HepG2 (cell line): ENCODE measurements around the gene VAT1L. TPM values are rescaled to one million over a fixed set of nuclear protein-coding genes. Genes with fewer than 3 reads are reported as not detected.

ENCODE experiments used
- ATAC-seq: fragments of 200-7000 bp; cut with Tn5 transposase; 3 replicates; pipeline ENCODE4 v1.9.1; 2020; ENCODE audit warnings: mild to moderate bottlenecking, moderate library complexity
- BruUV-seq: library from RNA; stranded (reverse); fragments of 400-500 nt; replicated peaks from 2 replicates; lab custom pipeline; 2021; lab: Mats Ljungman, UMichigan
- CTCF ChIA-PET: fragments of 300-600 bp; formaldehyde crosslinking; extraction: SDS; loops from one replicate; lab custom pipeline; 2021; ENCODE audit warnings: low total read pairs, inconsistent platforms, low intra/inter-chr PET ratio; lab: Yijun Ruan, JAX
- POLR2A ChIA-PET: fragments of 350-600 bp; sonication (Branson Sonifier 250); formaldehyde crosslinking; loops from one replicate; lab custom pipeline; 2020; ENCODE audit warnings: antibody characterized with exemption, inconsistent platforms; lab: Yijun Ruan, JAX
- DNase-seq: peaks from one replicate; pipeline ENCODE4 v3.0.0-alpha.2; 2015; ENCODE audit warnings: low spot score
- FAIRE-seq: peaks from 3 replicates; lab custom pipeline; 2011; peaks lifted over from hg19 to GRCh38; lab: Jason Lieb, UNC
- H2AFZ ChIP-seq: one replicate; pipeline ENCODE4 v1.6.1; 2011; ENCODE audit warnings: low read length, inconsistent platforms
- H3K27ac ChIP-seq: fragments of 300-600 bp; 3 replicates; pipeline ENCODE4 v1.8.0; 2011; ENCODE audit warnings: mixed run types, mild to moderate bottlenecking, mixed read lengths, low read length, inconsistent platforms; ENCODE audit not compliant: insufficient read depth; ENCODE audit errors: extremely low read length
- H3K27me3 ChIP-seq, 2 experiments: fragments of 200-600 bp in 1 of 2; 2 replicates in 1 of 2; 3 replicates in 1 of 2; pipeline versions ENCODE4 v1.6.0 to v1.8.0; 2011; ENCODE audit warnings: low read length in 2 of 2, mild to moderate bottlenecking in 2 of 2, moderate library complexity in 2 of 2, inconsistent platforms in 1 of 2; ENCODE audit not compliant: insufficient read depth in 2 of 2, control insufficient read depth in 1 of 2
- H3K36me3 ChIP-seq, 2 experiments: fragments of 200-600 bp in 1 of 2; replicated peaks in 1 of 2; 2 replicates in 1 of 2; 3 replicates in 1 of 2; pipeline versions ENCODE4 v1.5.1 to v1.8.0; 2011; ENCODE audit warnings: low read length in 2 of 2, inconsistent platforms in 1 of 2; ENCODE audit not compliant: insufficient read depth in 2 of 2, control insufficient read depth in 1 of 2
- H3K4me1 ChIP-seq: 2 replicates; pipeline ENCODE4 v1.5.1; 2012; ENCODE audit warnings: low read length, inconsistent platforms; ENCODE audit not compliant: insufficient read depth
- H3K4me2 ChIP-seq: 2 replicates; pipeline ENCODE4 v1.6.0; 2011; ENCODE audit warnings: low read depth, low read length, inconsistent platforms
- H3K4me3 ChIP-seq, 3 experiments: fragments of 200-600 bp in 1 of 3; sonication (generic), shearing (Covaris generic) in 1 of 3; replicated peaks in 1 of 3; 2 replicates each; pipeline ENCODE4 v1.5.1; 2011 to 2016; ENCODE audit warnings: low read length in 3 of 3, inconsistent platforms in 2 of 3, low read depth in 2 of 3, mild to moderate bottlenecking in 2 of 3, control low read depth in 1 of 3, mixed read lengths in 1 of 3; ENCODE audit not compliant: insufficient read depth in 1 of 3
- H3K79me2 ChIP-seq: one replicate; pipeline ENCODE4 v1.6.1; 2011; ENCODE audit warnings: low read length, inconsistent platforms; ENCODE audit not compliant: insufficient read depth
- H3K9ac ChIP-seq: 2 replicates; pipeline ENCODE4 v1.6.0; 2011; ENCODE audit warnings: mild to moderate bottlenecking, low read depth, low read length, inconsistent platforms; ENCODE audit not compliant: insufficient read depth
- H3K9me3 ChIP-seq: 2 replicates; pipeline ENCODE4 v1.5.1; 2012; ENCODE audit warnings: mild to moderate bottlenecking, low read length
- H4K20me1 ChIP-seq: 2 replicates; pipeline ENCODE4 v1.6.0; 2011; ENCODE audit warnings: inconsistent platforms, mild to moderate bottlenecking, low read length, moderate library complexity; ENCODE audit not compliant: insufficient read depth
- CHD2 ChIP-seq: IDR thresholded peaks from 2 replicates; pipeline ENCODE4 v1.6.1; 2011; ENCODE audit warnings: low read depth, low read length, improper control_type of control experiment
- EED ChIP-seq: sonication (generic); formaldehyde crosslinking; IDR thresholded peaks from 2 replicates; pipeline ENCODE4 v1.5.0; 2020; ENCODE audit warnings: mild to moderate bottlenecking, missing genetic modification reagents
- RBM22 ChIP-seq: fragments of 200-400 bp; formaldehyde crosslinking; optimal IDR thresholded peaks from 2 replicates; pipeline ENCODE3; 2017; ENCODE audit warnings: mild to moderate bottlenecking, low read length, moderate library complexity
- RFXAP ChIP-seq: sonication (generic); formaldehyde crosslinking; IDR thresholded peaks from 2 replicates; pipeline ENCODE4 v1.4.0; 2020; ENCODE audit warnings: missing genetic modification reagents, borderline replicate concordance
- SMYD3 ChIP-seq: sonication (generic); formaldehyde crosslinking; IDR thresholded peaks from 2 replicates; pipeline ENCODE4 v1.8.1; 2023; ENCODE audit warnings: mild to moderate bottlenecking, missing genetic modification reagents
- ZNF30 ChIP-seq: sonication (generic); formaldehyde crosslinking; IDR thresholded peaks from 2 replicates; pipeline ENCODE4 v1.5.0; 2020; ENCODE audit warnings: mild to moderate bottlenecking, missing genetic modification reagents
- ZNF44 ChIP-seq: sonication (generic); formaldehyde crosslinking; IDR thresholded peaks from 2 replicates; pipeline ENCODE4 v1.5.1; 2020; ENCODE audit warnings: mild to moderate bottlenecking, missing genetic modification reagents
- ZNF446 ChIP-seq: sonication (generic); formaldehyde crosslinking; IDR thresholded peaks from 2 replicates; pipeline ENCODE4 v1.5.0; 2020; ENCODE audit warnings: mild to moderate bottlenecking, missing genetic modification reagents
- in situ Hi-C: cut with HindIII; loops from 2 replicates; pipeline ENCODE4 v1.10.0; 2017; ENCODE audit warnings: low pct_unique_long_range_greater_than_20kb; ENCODE audit not compliant: extremely low pct_ligation_motif_present
- intact Hi-C: fragments of 100-400 bp; cut with micrococcal nuclease; formaldehyde crosslinking; loops from one replicate; pipeline ENCODE4 v1.10.0; 2022; ENCODE audit not compliant: unreplicated experiment
- polyA plus RNA-seq, 8 experiments: library from polyadenylated mRNA; depleted of rRNA in 3 of 8; stranded (reverse) in 7 of 8; unstranded in 1 of 8; fragments of >200 nt; fragmentation: Illumina TruSeq in 4 of 8; extraction: Trizol in 4 of 8; gene quantifications; 2 replicates each; pipeline versions ENCODE4 v1.2.1 to v1.2.3, GENCODE V29; 2011 to 2016; ENCODE audit warnings: low read depth in 4 of 8, missing spikeins in 1 of 8, mixed read lengths in 1 of 8; ENCODE audit not compliant: insufficient read depth in 1 of 8
- total RNA-seq, 5 experiments: library from RNA; depleted of rRNA; stranded (reverse); fragments of >200 nt; fragmentation: Illumina TruSeq; extraction: Trizol; gene quantifications; 2 replicates each; pipeline ENCODE4 v1.2.3, GENCODE V29; 2016; ENCODE audit warnings: low read depth in 1 of 5
- TF ChIP-seq, protein P1 (sequence below): IDR thresholded peaks from 2 replicates; pipeline ENCODE4 v1.6.1; 2016; ENCODE audit warnings: low read depth
- TF ChIP-seq, protein P2 (sequence below): sonication (generic); formaldehyde crosslinking; conservative IDR thresholded peaks from 2 replicates; pipeline ENCODE4 v1.5.0; 2020; ENCODE audit warnings: missing genetic modification reagents
- TF ChIP-seq, protein P3 (sequence below): sonication (generic); formaldehyde crosslinking; IDR thresholded peaks from 2 replicates; pipeline ENCODE4 v1.5.1; 2020; ENCODE audit warnings: mild to moderate bottlenecking, missing genetic modification reagents, moderate library complexity

Gene VAT1L
- total and polyA plus RNA-seq, 2 of the 13 experiments (the other 11 are each of a cell fraction or from before 2014, with no cell fraction given), result not detected

DNA sequence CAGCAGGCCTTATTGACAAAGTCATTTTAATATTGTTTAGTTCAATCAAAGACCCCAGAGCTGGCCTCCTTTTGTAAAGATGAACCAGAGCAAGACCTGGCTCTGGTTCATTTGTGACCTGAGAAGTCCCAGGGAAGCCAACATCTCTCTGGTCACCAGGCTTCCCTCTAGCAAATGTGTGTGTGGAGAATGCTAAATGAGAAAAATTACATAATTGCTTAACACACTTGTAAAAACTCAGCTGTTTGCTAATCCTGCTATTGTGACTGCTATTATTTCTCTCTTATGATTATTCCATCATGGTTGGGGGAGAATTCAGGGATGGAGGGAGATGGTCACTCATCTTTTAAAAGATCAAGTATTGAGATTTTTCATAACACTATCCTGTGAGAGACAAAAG lies 139.7 kb downstream of the VAT1L start:
- Histone ChIP-seq H4K20me1 (no peaks in the 10 kb centered on the region), H3K4me2 (no peak overlapping the region), H3K79me2 (no peaks in the 10 kb centered on the region), H3K27me3 (peaks cover 0 to 8% of the 10 kb centered on the region in 2 experiments; a peak in 1 of 5 replicates), H3K9me3 (no peaks in the 10 kb centered on the region), H2AFZ (no peak overlapping the region), H3K4me1 (no peaks in the 10 kb centered on the region), H3K9ac (no peak overlapping the region), H3K27ac (no peak overlapping the region), H3K4me3 (no peak overlapping the region), H3K36me3 (no peaks in the 10 kb centered on the region)
- no TSS peak for BruUV-seq
- in situ Hi-C loops (no loop called here), intact Hi-C loops (no loop called here)
- FAIRE-seq, result no peak
- ChIA-PET POLR2A (no interaction called here), CTCF (no interaction called here)
- DNase-seq, result no peak
- no peak for TF ChIP-seq ZNF30 (CRISPR knock-in tag)
- TF ChIP-seq, protein P1, sequence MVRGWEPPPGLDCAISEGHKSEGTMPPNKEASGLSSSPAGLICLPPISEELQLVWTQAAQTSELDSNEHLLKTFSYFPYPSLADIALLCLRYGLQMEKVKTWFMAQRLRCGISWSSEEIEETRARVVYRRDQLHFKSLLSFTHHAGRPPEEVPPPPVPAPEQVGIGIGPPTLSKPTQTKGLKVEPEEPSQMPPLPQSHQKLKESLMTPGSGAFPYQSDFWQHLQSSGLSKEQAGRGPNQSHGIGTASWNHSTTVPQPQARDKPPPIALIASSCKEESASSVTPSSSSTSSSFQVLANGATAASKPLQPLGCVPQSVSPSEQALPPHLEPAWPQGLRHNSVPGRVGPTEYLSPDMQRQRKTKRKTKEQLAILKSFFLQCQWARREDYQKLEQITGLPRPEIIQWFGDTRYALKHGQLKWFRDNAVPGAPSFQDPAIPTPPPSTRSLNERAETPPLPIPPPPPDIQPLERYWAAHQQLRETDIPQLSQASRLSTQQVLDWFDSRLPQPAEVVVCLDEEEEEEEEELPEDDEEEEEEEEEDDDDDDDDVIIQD (CRISPR knock-in tag), result no peak
- TF ChIP-seq, protein P2, sequence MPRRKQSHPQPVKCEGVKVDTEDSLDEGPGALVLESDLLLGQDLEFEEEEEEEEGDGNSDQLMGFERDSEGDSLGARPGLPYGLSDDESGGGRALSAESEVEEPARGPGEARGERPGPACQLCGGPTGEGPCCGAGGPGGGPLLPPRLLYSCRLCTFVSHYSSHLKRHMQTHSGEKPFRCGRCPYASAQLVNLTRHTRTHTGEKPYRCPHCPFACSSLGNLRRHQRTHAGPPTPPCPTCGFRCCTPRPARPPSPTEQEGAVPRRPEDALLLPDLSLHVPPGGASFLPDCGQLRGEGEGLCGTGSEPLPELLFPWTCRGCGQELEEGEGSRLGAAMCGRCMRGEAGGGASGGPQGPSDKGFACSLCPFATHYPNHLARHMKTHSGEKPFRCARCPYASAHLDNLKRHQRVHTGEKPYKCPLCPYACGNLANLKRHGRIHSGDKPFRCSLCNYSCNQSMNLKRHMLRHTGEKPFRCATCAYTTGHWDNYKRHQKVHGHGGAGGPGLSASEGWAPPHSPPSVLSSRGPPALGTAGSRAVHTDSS (CRISPR knock-in tag), result no peak
- TF ChIP-seq RBM22, result no peak
- TF ChIP-seq, protein P3, sequence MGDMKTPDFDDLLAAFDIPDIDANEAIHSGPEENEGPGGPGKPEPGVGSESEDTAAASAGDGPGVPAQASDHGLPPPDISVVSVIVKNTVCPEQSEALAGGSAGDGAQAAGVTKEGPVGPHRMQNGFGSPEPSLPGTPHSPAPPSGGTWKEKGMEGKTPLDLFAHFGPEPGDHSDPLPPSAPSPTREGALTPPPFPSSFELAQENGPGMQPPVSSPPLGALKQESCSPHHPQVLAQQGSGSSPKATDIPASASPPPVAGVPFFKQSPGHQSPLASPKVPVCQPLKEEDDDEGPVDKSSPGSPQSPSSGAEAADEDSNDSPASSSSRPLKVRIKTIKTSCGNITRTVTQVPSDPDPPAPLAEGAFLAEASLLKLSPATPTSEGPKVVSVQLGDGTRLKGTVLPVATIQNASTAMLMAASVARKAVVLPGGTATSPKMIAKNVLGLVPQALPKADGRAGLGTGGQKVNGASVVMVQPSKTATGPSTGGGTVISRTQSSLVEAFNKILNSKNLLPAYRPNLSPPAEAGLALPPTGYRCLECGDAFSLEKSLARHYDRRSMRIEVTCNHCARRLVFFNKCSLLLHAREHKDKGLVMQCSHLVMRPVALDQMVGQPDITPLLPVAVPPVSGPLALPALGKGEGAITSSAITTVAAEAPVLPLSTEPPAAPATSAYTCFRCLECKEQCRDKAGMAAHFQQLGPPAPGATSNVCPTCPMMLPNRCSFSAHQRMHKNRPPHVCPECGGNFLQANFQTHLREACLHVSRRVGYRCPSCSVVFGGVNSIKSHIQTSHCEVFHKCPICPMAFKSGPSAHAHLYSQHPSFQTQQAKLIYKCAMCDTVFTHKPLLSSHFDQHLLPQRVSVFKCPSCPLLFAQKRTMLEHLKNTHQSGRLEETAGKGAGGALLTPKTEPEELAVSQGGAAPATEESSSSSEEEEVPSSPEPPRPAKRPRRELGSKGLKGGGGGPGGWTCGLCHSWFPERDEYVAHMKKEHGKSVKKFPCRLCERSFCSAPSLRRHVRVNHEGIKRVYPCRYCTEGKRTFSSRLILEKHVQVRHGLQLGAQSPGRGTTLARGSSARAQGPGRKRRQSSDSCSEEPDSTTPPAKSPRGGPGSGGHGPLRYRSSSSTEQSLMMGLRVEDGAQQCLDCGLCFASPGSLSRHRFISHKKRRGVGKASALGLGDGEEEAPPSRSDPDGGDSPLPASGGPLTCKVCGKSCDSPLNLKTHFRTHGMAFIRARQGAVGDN (CRISPR knock-in tag), result no peak
- TF ChIP-seq CHD2, result no peak
- no peak for TF ChIP-seq EED (CRISPR knock-in tag)
- TF ChIP-seq RFXAP, result no peak
- no peak for TF ChIP-seq ZNF44 (CRISPR knock-in tag)
- TF ChIP-seq ZNF446 (CRISPR knock-in tag), result no peak
- TF ChIP-seq SMYD3 (CRISPR knock-in tag), result no peak
- no peak for ATAC-seq
